Subcutaneous preadipocyte (primary cell): ENCODE measurements around the gene SPDYE2B. TPM values are rescaled to one million over a fixed set of nuclear protein-coding genes. Genes with fewer than 3 reads are reported as not detected.

Source experiments
- small RNA-seq: library from RNA; depleted of rRNA; stranded (forward); fragments of <200 nt; gene quantifications from one replicate; pipeline ENCODE3, GENCODE V24; 2012
- total RNA-seq: library from RNA; depleted of rRNA; stranded (reverse); fragments of >200 nt; gene quantifications from 2 replicates; pipeline ENCODE4 v1.2.3, GENCODE V29; 2012

SPDYE2B gene, protein sequence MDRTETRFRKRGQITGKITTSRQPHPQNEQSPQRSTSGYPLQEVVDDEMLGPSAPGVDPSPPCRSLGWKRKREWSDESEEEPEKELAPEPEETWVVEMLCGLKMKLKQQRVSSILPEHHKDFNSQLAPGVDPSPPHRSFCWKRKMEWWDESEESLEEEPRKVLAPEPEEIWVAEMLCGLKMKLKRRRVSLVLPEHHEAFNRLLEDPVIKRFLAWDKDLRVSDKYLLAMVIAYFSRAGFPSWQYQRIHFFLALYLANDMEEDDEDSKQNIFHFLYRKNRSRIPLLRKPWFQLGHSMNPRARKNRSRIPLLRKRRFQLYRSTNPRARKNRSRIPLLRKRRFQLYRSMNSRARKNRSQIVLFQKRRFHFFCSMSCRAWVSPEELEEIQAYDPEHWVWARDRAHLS
- total RNA-seq, result not detected in 2 replicates

GRCh38 chr7:102649924-102650323 is at the start of gene SPDYE2B:
TSS of gene SPDYE2B (plus strand) at chr7:102650319. CDS start at chr7:102652349, 2,030 bp downstream.

GRCh38 chr7:102616507-102617125 is 33.5 kb upstream of the SPDYE2B start, which contains the start of gene RASA4:
TSS of gene RASA4 (minus strand) at chr7:102616756. CDS start at chr7:102616689, 67 bp downstream.

GRCh38 chr7:102642691-102643090 is 7.4 kb upstream of the SPDYE2B start, which contains the start of gene UPK3BL1:
TSS of gene UPK3BL1 (minus strand) at chr7:102642791. CDS start at chr7:102642741, 50 bp downstream.

DNA sequence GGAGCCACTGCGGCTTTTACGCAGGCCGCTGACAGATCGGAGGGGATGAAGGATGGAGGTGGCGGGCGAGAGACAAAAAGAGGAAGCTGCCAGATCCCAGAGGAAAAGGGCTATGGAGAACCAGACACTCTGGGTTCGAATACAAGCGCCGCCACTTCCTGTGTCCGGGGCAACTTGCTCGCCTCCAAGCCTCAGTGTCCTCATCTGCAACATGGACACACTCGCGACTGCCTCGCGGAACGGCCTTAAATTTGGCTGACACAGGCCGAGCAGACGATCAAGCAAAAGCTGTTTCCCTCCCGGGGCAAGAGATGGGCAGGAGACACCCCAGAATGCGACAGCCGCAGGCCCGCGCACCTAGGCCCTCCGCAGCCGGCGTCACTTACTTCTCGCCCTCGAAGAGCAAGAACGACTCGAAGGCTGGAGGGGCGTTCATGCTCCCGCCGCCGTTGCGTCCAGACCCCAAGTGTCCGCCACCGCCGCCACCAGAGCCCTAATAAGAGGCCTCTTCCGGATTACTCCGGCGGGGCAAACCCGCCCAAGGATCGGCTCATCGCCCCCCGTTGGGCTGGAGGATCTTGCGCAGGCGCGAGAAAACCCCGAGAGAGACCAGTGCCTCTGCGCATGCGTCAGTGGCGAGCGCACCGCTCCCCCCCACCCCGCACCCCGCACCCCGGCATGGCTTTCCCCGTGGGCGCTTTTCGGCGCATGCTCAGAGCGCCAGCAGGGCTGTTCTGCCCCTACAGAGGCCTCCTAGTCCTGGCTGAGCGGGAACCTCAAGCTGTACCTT is 21.2 kb downstream of the SPDYE2B start, which contains the start of gene POLR2J2:
Gene POLR2J2, minus strand, starts transcription at position 498 of the 790 bp plus-strand sequence. Its CDS starts 62 bp downstream, at position 436.

Small RNA genes within 50 kb of the gene (small RNA-seq; reads per million reads assigned to genes)
- not detected for gene AC105052.3
- gene UPK3BL1, result not detected

Other genes starting within 250 kb of the SPDYE2B start
- 23.9 and 30.1 TPM in 2 replicates for gene ORAI2, start 216.7 kb upstream of the SPDYE2B start, total RNA-seq
- gene ALKBH4, start 185.5 kb upstream of the SPDYE2B start, total RNA-seq, result 10.7 and 11.1 TPM in 2 replicates
- 23.5 and 33.2 TPM in 2 replicates for gene LRWD1, start 185.3 kb upstream of the SPDYE2B start, total RNA-seq
- 37.8 and 46.7 TPM in 2 replicates for gene POLR2J, start 171.4 kb upstream of the SPDYE2B start, total RNA-seq
- gene RASA4B, start 132.5 kb upstream of the SPDYE2B start, total RNA-seq, result 0.20 and 0.73 TPM in 2 replicates
- 2.9 and 3.7 TPM in 2 replicates for gene UPK3BL2, start 106.6 kb upstream of the SPDYE2B start, total RNA-seq
- gene SPDYE2, start 99.1 kb upstream of the SPDYE2B start, total RNA-seq, result not detected in 2 replicates
- 30.9 and 38.7 TPM in 2 replicates for gene POLR2J3, start 77.7 kb upstream of the SPDYE2B start, total RNA-seq
- 1.4 and 3.3 TPM in 2 replicates for gene RASA4, start 33.6 kb upstream of the SPDYE2B start, total RNA-seq
- gene UPK3BL1, start 7.5 kb upstream of the SPDYE2B start, total RNA-seq, result 3.3 and 11.5 TPM in 2 replicates
- 2.6 and 8.0 TPM in 2 replicates for gene POLR2J2, start 21.3 kb downstream of the SPDYE2B start, total RNA-seq
- 7.0 and 9.6 TPM in 2 replicates for gene FAM185A, start 98.7 kb downstream of the SPDYE2B start, total RNA-seq